Gastrocnemius medialis (tissue), 4 donors: ENCODE data around the gene SLC18A2.

Experiments
- POLR2A ChIP-seq, 2 donors: fragments of 450-650 bp; IDR thresholded peaks; one replicate each; pipeline ENCODE4 v1.6.1; 2017; ENCODE audit warnings: antibody characterized with exemption in 2 of 2, mild to moderate bottlenecking in 2 of 2, moderate library complexity in 2 of 2
- TF ChIP-seq, protein P1 (sequence below), 5 experiments: fragments of 450-650 bp in 3 of 5; fragments of 200-600 bp in 2 of 5; sonication (generic) in 2 of 5; IDR thresholded peaks in 4 of 5; conservative IDR thresholded peaks in 1 of 5; 1 replicate in 4 of 5; 2 replicates in 1 of 5; pipeline ENCODE4 v1.5.1; 2016 to 2019; ENCODE audit warnings: antibody characterized with exemption in 5 of 5, mild to moderate bottlenecking in 3 of 5, moderate library complexity in 3 of 5

DNA sequence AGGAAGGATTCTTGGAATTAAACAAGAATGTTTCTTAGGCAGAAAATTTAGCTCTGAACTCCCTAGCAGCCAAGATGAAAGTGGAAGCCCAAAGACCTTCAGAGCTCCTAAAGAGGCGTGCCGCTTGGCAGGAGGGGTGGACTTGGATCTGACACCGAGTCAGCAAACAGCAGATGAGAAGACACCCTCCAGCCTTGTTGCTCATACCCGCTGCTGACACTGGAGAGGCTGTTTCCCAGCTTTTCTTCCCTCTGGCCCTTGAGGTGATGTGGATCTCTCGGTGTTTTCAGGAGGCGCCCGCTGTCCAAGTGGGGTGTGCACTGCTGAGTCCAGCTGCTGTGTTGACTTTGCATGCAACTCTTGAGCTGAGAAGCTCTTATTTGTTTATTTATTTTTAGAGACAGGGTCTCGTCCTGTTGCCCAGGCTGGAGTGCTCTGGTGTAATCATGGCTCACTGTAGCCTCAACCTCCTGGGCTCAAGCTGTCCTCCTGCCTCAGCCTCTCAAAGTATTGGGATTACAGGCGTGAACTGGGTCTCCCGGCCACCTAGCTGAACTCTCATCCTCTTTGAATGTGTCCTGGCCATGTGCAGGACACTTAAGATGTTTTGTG, 21.5 kb downstream of the SLC18A2 start:
- TF ChIP-seq, protein P1, sequence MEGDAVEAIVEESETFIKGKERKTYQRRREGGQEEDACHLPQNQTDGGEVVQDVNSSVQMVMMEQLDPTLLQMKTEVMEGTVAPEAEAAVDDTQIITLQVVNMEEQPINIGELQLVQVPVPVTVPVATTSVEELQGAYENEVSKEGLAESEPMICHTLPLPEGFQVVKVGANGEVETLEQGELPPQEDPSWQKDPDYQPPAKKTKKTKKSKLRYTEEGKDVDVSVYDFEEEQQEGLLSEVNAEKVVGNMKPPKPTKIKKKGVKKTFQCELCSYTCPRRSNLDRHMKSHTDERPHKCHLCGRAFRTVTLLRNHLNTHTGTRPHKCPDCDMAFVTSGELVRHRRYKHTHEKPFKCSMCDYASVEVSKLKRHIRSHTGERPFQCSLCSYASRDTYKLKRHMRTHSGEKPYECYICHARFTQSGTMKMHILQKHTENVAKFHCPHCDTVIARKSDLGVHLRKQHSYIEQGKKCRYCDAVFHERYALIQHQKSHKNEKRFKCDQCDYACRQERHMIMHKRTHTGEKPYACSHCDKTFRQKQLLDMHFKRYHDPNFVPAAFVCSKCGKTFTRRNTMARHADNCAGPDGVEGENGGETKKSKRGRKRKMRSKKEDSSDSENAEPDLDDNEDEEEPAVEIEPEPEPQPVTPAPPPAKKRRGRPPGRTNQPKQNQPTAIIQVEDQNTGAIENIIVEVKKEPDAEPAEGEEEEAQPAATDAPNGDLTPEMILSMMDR (IDR thresholded peaks at IDR 0.05 in 4 of 5, conservative IDR thresholded peaks at IDR 0.05 in 1 of 5) = no peak
- TF ChIP-seq POLR2A (IDR thresholded peaks at IDR 0.05) = no peak
